Activated CD8-positive, alpha-beta T cell treated with anti-CD3 and anti-CD28 coated beads for 36 hours (primary cell): ENCODE data around the gene SYNGR2. TPM values are rescaled to one million over a fixed set of nuclear protein-coding genes. Genes with fewer than 3 reads are reported as not detected.

Experiments
- ATAC-seq: fragments of 200-7000 bp; cut with Tn5 transposase; one replicate; pipeline ENCODE4 v1.10.0; 2021; ENCODE audit warnings: mild to moderate bottlenecking, moderate library complexity
- CTCF ChIA-PET: fragments of 350-600 bp; sonication (Branson Sonifier 250); formaldehyde crosslinking; loops from one replicate; lab custom pipeline; 2021; ENCODE audit warnings: antibody characterized with exemption; lab: Charles Lee
- POLR2A ChIA-PET: fragments of 350-600 bp; sonication (Branson Sonifier 250); formaldehyde crosslinking; loops from one replicate; lab custom pipeline; 2021; ENCODE audit warnings: antibody characterized with exemption; lab: Charles Lee
- DNase-seq: peaks from one replicate; pipeline ENCODE4 v3.0.0-alpha.2; 2020
- H3K27ac Mint-ChIP-seq: one replicate; pipeline ENCODE4 v1.8.0; 2021; ENCODE audit warnings: mild to moderate bottlenecking, mixed read lengths
- H3K27me3 Mint-ChIP-seq: one replicate; pipeline ENCODE4 v1.8.0; 2021; ENCODE audit warnings: mixed read lengths
- H3K36me3 Mint-ChIP-seq: one replicate; pipeline ENCODE4 v1.8.0; 2021; ENCODE audit warnings: low read depth, mixed read lengths
- H3K4me1 Mint-ChIP-seq: one replicate; pipeline ENCODE4 v1.8.0; 2021; ENCODE audit warnings: low read depth, mixed read lengths
- H3K4me3 Mint-ChIP-seq: one replicate; pipeline ENCODE4 v1.8.0; 2021; ENCODE audit warnings: mild to moderate bottlenecking, moderate library complexity, mixed read lengths
- H3K9me3 Mint-ChIP-seq: one replicate; pipeline ENCODE4 v1.8.0; 2021; ENCODE audit warnings: mixed read lengths
- intact Hi-C: fragments of 100-400 bp; cut with micrococcal nuclease; formaldehyde crosslinking; loops from one replicate; pipeline ENCODE4 v1.10.0; 2022
- total RNA-seq, 2 experiments: library from RNA; stranded (reverse); gene quantifications; one replicate each; pipeline ENCODE4 v1.2.3, GENCODE V29; 2021
- TF ChIP-seq, protein P1 (sequence below): fragments of 200-600 bp; IDR thresholded peaks from one replicate; pipeline ENCODE4 v1.8.0; 2022; ENCODE audit warnings: antibody characterized with exemption, mild to moderate bottlenecking

Gene SYNGR2
- total RNA-seq, 2 experiments from 2014 or later, result 92.6 to 95.1 TPM

DNA sequence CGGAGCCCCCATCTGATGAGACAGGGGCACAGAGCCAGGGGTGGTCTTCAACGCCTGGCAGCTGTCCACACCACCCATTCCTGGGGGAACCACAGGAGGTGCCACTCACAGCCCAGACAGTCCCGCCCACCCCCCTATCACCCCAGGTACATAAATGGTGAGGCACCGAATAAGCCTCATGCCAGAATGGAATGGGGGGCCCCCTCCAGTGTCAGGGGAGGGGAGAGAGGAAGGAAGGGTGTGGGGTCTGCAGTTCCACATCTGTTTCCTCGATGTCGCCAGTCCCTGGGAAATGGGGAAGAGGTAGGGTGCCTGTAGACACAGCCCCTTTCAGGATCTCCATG, 41.5 kb upstream of the SYNGR2 start:
- H3K36me3 Mint-ChIP-seq, result peaks cover 50% of the 10 kb centered on the region
- H3K27me3 Mint-ChIP-seq, result no peaks in the 10 kb centered on the region
- H3K9me3 Mint-ChIP-seq, result no peaks in the 10 kb centered on the region
- ATAC-seq (no peak), DNase-seq (no peak)
- peak overlapping the region; percentile 78 for H3K4me3 Mint-ChIP-seq
- TF ChIP-seq, protein P1, sequence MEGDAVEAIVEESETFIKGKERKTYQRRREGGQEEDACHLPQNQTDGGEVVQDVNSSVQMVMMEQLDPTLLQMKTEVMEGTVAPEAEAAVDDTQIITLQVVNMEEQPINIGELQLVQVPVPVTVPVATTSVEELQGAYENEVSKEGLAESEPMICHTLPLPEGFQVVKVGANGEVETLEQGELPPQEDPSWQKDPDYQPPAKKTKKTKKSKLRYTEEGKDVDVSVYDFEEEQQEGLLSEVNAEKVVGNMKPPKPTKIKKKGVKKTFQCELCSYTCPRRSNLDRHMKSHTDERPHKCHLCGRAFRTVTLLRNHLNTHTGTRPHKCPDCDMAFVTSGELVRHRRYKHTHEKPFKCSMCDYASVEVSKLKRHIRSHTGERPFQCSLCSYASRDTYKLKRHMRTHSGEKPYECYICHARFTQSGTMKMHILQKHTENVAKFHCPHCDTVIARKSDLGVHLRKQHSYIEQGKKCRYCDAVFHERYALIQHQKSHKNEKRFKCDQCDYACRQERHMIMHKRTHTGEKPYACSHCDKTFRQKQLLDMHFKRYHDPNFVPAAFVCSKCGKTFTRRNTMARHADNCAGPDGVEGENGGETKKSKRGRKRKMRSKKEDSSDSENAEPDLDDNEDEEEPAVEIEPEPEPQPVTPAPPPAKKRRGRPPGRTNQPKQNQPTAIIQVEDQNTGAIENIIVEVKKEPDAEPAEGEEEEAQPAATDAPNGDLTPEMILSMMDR, result no peak
- peaks cover 48% of the 10 kb centered on the region for H3K4me1 Mint-ChIP-seq
- ChIA-PET CTCF (interaction anchor here (0.9 to 7.9 kb wide), 8 partner anchors 9 to 124 kb away, joined by 3 to 83 read pairs (median 5); no protein-coding TSS in a partner anchor), POLR2A (interaction anchor here (1.4 to 18.6 kb wide), 3 partner anchors 12 to 43 kb away, joined by 3 to 335 read pairs (median 56); partner anchors contain the start of genes C17orf99 and TMC8)
- peak overlapping the region; percentile 91 for H3K27ac Mint-ChIP-seq
- intact Hi-C loops, result no loop called here

DNA sequence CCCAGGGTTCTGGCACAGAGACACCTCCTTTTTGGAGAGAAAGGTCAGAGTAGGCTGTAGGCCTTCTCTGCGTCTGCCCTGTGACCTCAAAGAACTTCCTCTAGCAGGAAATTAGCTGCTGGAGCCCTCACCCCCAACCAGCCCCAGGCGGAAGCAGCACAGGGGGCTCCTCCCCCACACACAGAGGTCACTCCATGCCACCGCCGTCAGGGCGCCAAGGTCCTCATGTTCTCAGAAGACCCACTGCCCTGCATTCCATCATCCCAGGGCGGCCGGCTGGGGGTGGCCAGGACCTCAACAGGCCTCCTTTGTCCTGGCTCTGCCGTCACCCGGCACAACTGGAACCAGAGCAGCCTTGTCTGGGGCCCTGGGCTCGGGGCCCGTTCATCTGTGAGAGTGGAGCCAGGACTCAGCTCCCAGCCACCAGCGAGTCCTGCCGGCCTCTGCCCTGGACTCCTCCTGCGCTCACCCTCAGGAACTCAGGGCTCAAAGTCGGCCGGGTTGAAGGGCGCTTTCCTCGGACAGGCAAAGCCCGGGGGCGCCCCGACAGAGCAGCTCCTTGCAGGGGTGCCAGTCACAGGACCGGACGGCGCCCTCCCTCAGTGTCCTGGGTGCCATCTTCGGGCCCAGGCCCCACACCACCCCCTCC, 41.0 kb upstream of the SYNGR2 start:
- intact Hi-C loops, result no loop called here
- H3K4me1 Mint-ChIP-seq, result peaks cover 43% of the 10 kb centered on the region
- ATAC-seq, result peak; percentile 41
- POLR2A ChIA-PET, result interaction anchor here (0.6 to 18.6 kb wide), 8 partner anchors 8 to 67 kb away, joined by 3 to 335 read pairs (median 3); partner anchors contain the start of genes C17orf99, TK1 and TMC8
- peak overlapping the region; percentile 91 for H3K27ac Mint-ChIP-seq
- no peaks in the 10 kb centered on the region for H3K9me3 Mint-ChIP-seq
- peak overlapping the region; percentile 78 for H3K4me3 Mint-ChIP-seq
- peak; percentile 85 for DNase-seq
- H3K36me3 Mint-ChIP-seq, result peaks cover 47% of the 10 kb centered on the region
- CTCF ChIA-PET, result interaction anchor here (0.9 to 7.9 kb wide), 6 partner anchors 9 to 49 kb away, joined by 3 to 83 read pairs (median 6); no protein-coding TSS in a partner anchor
- H3K27me3 Mint-ChIP-seq, result no peaks in the 10 kb centered on the region
- TF ChIP-seq, protein P1, result no peak

DNA sequence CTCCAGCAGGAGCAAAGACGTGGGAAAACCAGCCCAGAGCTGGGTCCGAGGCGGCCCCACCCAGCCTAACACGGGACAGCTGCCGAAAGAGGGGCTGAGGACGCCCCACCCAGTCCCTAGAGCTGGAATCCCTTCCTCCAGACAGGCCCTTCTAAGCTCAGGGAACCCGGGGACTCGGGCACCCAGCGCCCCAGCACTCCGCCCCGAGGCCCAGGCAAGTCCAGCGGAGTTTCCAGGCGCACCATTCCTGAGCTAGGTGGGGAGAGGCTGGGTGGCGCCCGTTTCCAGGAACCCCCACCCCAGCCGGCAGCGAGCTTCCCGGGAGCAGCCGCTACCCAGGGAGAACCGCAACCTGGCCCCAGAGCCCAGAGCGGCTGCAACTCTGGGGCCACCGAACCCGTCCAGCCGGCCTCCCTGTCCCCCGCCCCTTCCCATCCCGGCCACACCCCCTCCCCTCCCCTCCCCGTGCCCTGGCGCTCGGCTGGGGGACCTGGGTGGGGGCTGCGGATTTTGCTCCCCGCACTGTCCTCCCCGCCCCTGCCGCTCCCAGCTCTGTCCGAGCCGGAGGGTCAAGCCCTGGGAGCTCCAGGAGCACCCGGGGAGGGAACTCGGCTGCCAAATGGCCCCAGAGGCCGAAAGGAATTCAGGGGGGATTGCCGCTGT, 40.4 kb upstream of the SYNGR2 start:
- no peak for ATAC-seq
- H3K36me3 Mint-ChIP-seq, result peaks cover 46% of the 10 kb centered on the region
- H3K4me1 Mint-ChIP-seq, result peaks cover 41% of the 10 kb centered on the region
- no peak for DNase-seq
- H3K27ac Mint-ChIP-seq, result peak overlapping the region; percentile 91
- CTCF ChIA-PET, result interaction anchor here (0.7 to 7.9 kb wide), 5 partner anchors 8 to 43 kb away, joined by 4 to 83 read pairs (median 6); no protein-coding TSS in a partner anchor
- no peaks in the 10 kb centered on the region for H3K27me3 Mint-ChIP-seq
- POLR2A ChIA-PET, result interaction anchor here (0.6 to 18.6 kb wide), 8 partner anchors 8 to 66 kb away, joined by 3 to 335 read pairs (median 3); partner anchors contain the start of genes C17orf99, TK1 and TMC8
- peak overlapping the region; percentile 78 for H3K4me3 Mint-ChIP-seq
- no peaks in the 10 kb centered on the region for H3K9me3 Mint-ChIP-seq
- intact Hi-C loops, result no loop called here
- TF ChIP-seq, protein P1, result no peak

DNA sequence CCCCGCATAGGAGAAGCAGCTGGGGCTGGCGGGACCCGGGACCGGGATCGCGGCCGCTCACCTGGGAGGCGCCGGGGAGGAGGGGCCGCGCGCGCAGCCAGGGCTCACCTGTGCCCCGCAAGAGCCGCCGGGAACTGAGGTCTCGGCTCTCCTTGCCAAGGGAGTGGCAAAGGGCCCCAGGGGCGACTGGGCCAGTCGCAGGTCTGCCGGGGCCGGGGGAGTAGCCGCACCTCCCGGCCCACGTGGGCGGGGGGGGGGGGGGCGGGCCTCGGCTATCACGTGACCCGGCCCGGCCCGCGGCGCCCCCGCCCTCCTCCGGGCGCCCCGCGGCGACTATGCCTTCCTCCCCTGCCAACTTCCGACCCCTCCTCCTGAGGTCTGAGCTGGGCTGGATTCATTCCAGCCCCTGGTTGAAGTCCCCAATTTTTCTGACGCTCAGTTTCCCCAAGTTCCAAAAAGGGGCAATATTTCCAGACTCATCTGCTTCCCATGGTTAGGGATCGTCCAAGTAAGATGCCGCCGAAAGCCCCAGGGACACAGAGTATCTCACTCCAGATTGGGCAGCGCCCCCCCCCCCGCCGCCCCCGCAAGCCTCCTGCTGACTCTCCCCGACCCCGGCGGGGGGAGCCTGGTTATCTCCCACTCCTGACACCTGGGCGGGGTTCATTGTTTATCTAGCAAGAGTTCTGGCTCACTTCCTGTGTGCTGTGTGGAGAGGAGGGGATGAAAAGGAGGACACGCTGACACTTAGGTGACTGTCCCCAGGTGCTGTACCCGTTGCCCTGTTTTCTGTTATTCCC, 39.6 kb upstream of the SYNGR2 start, which contains the start of gene TMC6:
TSS of gene TMC6 (minus strand) at position 205 of the 800 bp plus-strand sequence. CDS start 1,923 bp downstream, outside the sequence.
- H3K27ac Mint-ChIP-seq, result peak within 1 kb of the TSS; percentile 97
- peaks cover 38% of the 10 kb centered on the region for H3K4me1 Mint-ChIP-seq
- H3K9me3 Mint-ChIP-seq, result no peaks in the 10 kb centered on the region
- TF ChIP-seq, protein P1, result no peak
- peak within 1 kb of the TSS; percentile 78 for H3K4me3 Mint-ChIP-seq
- DNase-seq (peak; percentile 90), ATAC-seq (peak; percentile 22)
- POLR2A ChIA-PET, result interaction anchor here (0.6 to 19.2 kb wide), 9 partner anchors 2 to 123 kb away, joined by 3 to 335 read pairs (median 3); partner anchors contain the start of genes C17orf99, TMC6 and TMC8
- peaks cover 48% of the 10 kb centered on the region for H3K36me3 Mint-ChIP-seq
- intact Hi-C loops, result no loop called here
- CTCF ChIA-PET, result interaction anchor here (0.7 to 7.9 kb wide), 4 partner anchors 7 to 123 kb away, joined by 4 to 83 read pairs (median 15); no protein-coding TSS in a partner anchor
- no peaks in the 10 kb centered on the region for H3K27me3 Mint-ChIP-seq
